Dendritic cell treated with granulocyte-macrophage colony-stimulating factor and Interleukin-4, amounts not matched to agents 40 ng/mL and 50 ng/mL, for 4 days (primary cell): ENCODE measurements around the gene DUSP6.

ENCODE experiments used
- H3K27ac Mint-ChIP-seq: one replicate; pipeline ENCODE4 v1.8.0; 2022; ENCODE audit warnings: mild to moderate bottlenecking, mixed read lengths
- H3K27me3 Mint-ChIP-seq: one replicate; pipeline ENCODE4 v1.8.0; 2022; ENCODE audit warnings: mild to moderate bottlenecking, mixed read lengths
- H3K36me3 Mint-ChIP-seq: one replicate; pipeline ENCODE4 v1.8.0; 2022; ENCODE audit warnings: low read depth, mixed read lengths
- H3K4me1 Mint-ChIP-seq: one replicate; pipeline ENCODE4 v1.8.0; 2022; ENCODE audit warnings: low read depth, mixed read lengths
- H3K4me3 Mint-ChIP-seq: one replicate; pipeline ENCODE4 v1.8.0; 2022; ENCODE audit warnings: mild to moderate bottlenecking, moderate library complexity, mixed read lengths
- H3K9me3 Mint-ChIP-seq: one replicate; pipeline ENCODE4 v1.8.0; 2022; ENCODE audit warnings: mixed read lengths
- intact Hi-C: fragments of 100-400 bp; cut with micrococcal nuclease; formaldehyde crosslinking; loops from one replicate; pipeline ENCODE4 v1.15.0; 2022

Gene DUSP6

DNA sequence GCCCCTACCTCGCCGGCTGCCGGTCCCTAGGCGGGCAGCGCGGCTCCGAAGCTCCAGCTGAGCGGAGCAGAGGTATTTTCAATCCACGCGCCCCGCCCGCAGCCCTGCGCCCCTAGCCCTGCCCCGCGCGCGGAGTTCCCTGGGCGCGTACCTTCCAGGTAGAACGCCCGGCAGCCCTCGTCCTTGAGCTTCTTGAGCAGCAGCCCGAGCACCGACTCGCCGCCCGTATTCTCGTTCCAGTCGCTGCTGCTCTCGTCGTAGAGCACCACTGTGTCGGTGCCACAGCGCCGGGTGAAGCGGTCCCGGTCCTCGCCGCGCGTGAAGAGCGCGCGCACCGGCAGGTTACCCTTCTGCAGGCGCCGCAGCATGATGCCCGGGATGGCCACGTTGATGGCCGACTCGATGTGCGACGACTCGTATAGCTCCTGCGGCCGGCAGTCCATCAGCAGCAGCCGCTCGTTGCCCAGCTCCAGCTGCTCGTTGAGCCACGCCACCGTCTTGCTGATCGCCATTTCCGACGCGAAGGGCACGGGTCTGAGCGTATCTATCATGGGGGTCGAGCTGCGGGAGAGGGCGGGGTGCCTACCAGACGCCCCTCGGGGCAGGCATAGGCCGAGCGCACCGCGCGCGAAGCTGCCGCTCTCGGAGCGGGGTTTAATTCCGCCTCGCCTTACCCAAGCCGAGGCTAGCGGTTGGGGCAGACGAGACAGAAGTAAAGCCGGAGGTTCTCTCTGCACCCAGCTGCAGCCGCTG, 636 bp downstream of the DUSP6 start:
- peaks cover 43% of the 10 kb centered on the region for H3K36me3 Mint-ChIP-seq
- peak overlapping the region; percentile 91 for H3K27ac Mint-ChIP-seq
- intact Hi-C loops, result loop anchor here (2.0 to 5.0 kb wide), 4 partner anchors 109 to 299 kb away; partner anchors contain the start of gene POC1B
- no peaks in the 10 kb centered on the region for H3K27me3 Mint-ChIP-seq
- peak overlapping the region; percentile 92 for H3K4me3 Mint-ChIP-seq
- H3K9me3 Mint-ChIP-seq, result no peaks in the 10 kb centered on the region
- H3K4me1 Mint-ChIP-seq, result peaks cover 65% of the 10 kb centered on the region

DNA sequence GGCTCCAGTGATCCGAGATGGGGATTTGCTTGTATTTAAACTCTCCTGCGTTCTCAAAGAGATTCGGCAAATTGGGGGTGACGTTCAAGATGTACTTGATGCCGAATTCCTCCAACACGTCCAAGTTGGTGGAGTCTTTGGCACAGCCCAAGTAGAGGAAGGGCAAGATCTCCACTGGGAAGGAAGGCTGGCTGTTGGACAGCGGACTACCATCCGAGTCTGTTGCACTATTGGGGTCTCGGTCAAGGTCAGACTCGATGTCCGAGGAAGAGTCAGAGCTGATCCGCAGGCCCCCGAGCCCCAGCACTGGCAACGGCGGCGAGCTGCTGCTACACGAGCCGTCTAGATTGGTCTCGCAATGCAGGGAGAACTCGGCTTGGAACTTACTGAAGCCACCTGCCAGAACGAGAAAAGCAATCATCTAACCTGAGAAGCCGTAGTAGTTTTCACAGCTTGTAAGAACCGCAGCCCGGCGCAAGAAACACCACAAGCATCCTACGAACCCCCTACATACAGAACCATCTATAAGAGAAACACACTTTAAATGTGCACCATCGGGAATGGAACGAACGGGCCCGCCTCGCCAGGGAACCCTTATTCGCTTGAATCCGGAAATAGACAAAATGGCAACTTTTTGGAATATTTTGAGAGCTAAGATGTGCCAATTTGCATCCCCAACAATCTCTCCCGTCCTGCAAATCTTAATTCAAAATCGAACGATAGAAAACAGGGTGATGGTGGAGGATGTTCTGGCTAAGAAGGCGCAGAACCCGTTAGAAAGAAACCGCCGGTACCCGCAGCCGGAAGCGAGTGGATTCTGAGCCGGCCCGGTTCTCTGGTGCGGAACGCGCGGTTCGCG, 1.4 kb downstream of the DUSP6 start:
- peak overlapping the region; percentile 91 for H3K27ac Mint-ChIP-seq
- intact Hi-C loops, result loop anchor here (5.0 kb wide), 2 partner anchors 176 to 299 kb away; partner anchors contain the start of gene POC1B
- H3K9me3 Mint-ChIP-seq, result no peaks in the 10 kb centered on the region

DNA sequence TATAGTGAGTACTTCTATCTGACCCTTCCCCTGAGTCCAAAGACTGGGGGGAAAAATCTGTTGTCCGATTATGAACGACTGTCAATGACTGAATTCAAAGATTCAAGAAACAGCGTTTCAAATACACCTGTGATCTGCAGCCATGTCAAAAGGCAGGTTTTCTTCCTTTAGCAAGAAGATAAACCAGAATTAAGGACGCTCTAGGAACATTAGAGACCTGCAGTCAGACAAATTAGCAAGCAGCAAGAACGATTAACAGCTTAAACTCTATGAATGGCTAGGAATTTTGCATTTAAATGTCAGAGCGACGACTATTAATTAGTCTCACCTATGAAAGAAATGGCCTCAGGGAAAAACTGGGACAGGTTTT, 2.1 kb downstream of the DUSP6 start:
- intact Hi-C loops, result loop anchor here (5.0 kb wide), 2 partner anchors 177 to 298 kb away; partner anchors contain the start of gene POC1B
- H3K36me3 Mint-ChIP-seq, result peaks cover 43% of the 10 kb centered on the region
- peaks cover 76% of the 10 kb centered on the region for H3K4me1 Mint-ChIP-seq
- H3K27ac Mint-ChIP-seq, result peak overlapping the region; percentile 91
- peak overlapping the region; percentile 92 for H3K4me3 Mint-ChIP-seq
- H3K9me3 Mint-ChIP-seq, result no peaks in the 10 kb centered on the region
- H3K27me3 Mint-ChIP-seq, result no peaks in the 10 kb centered on the region

More for the DNA sequence above, 1.4 kb downstream of the DUSP6 start:
- H3K4me3 Mint-ChIP-seq, result peak overlapping the region; percentile 92
- H3K27me3 Mint-ChIP-seq, result no peaks in the 10 kb centered on the region
- peaks cover 43% of the 10 kb centered on the region for H3K36me3 Mint-ChIP-seq
- H3K4me1 Mint-ChIP-seq, result peaks cover 73% of the 10 kb centered on the region

GRCh38 chr12:89349814-89350213, 2.5 kb downstream of the DUSP6 start:
- Mint-ChIP-seq H3K4me3 (peak overlapping the region; percentile 92), H3K27ac (peak overlapping the region; percentile 91), H3K4me1 (peaks cover 76% of the 10 kb centered on the region), H3K27me3 (no peaks in the 10 kb centered on the region), H3K36me3 (peaks cover 43% of the 10 kb centered on the region), H3K9me3 (no peaks in the 10 kb centered on the region)
- intact Hi-C loops, result loop anchor here (5.0 kb wide), 2 partner anchors 177 to 298 kb away; partner anchors contain the start of gene POC1B

DNA sequence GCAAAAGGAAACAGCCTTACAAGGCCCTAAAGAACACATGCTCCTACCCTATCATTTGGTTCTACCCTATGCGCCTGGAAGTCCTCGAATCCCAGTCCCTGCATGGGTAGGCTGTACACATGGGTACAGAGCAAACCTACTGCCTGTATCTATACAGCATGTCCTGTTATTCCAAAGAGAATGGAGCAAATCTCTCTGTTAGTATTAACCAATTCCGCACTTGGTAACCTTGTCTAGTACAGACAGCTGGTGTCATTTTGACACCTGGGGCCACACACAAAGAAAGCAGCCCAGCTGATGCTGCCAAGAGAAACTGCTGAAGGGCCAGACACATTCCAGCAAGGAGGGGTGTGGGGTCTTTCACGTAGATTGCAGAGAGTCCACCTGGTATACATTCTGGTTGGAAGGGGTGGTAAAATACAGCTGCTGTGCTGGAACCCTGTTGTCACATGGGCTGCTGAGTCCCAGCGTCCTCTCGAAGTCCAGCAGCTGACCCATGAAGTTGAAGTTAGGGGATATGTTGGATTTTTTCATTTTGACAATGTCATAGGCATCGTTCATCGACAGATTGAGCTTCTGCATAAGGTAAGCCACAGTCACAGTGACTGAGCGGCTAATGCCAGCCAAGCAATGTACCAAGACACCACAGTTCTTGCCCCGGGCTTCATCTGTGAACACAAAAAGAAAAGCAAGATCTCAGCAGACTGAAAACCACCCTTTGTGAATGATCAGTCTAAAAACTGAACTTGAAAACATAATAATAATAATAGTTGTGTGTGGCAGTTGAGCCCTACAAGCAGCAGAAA, 3.2 kb downstream of the DUSP6 start:
- H3K4me3 Mint-ChIP-seq, result peak overlapping the region; percentile 41
- H3K9me3 Mint-ChIP-seq, result no peaks in the 10 kb centered on the region
- peaks cover 3% of the 10 kb centered on the region for H3K27me3 Mint-ChIP-seq
- intact Hi-C loops, result no loop called here
- peaks cover 37% of the 10 kb centered on the region for H3K36me3 Mint-ChIP-seq
- peak overlapping the region; percentile 91 for H3K27ac Mint-ChIP-seq
- peaks cover 77% of the 10 kb centered on the region for H3K4me1 Mint-ChIP-seq

DNA sequence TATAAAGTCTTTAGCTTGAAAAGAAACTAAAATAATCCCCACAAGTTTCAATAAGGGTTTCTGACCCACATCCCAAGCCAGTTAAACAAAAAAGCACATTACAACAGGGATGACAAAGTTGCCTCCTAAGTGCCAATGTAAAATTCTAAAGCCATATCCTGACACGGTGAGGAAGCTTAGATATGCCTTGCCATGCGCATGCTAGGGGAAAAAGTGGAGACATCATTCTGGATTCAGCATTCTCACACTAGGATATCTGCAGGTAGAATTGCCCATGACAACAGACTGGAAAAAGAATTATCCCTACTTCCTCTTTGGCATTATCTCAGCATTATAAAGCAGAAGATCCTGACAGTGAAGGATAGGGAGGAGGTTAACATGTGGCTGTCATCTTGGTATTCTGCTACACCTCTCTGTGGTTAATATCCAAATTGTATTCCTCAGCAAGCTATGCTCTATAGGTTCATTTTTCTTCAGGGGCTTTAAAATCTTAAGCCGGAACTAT, 4.9 kb downstream of the DUSP6 start:
- peaks cover 30% of the 10 kb centered on the region for H3K36me3 Mint-ChIP-seq
- intact Hi-C loops, result loop anchor here (2.0 kb wide), 1 partner anchor 185 kb away; no protein-coding TSS in a partner anchor
- peak overlapping the region; percentile 93 for H3K27ac Mint-ChIP-seq
- peaks cover 4% of the 10 kb centered on the region for H3K27me3 Mint-ChIP-seq
- peaks cover 73% of the 10 kb centered on the region for H3K4me1 Mint-ChIP-seq
- peak overlapping the region; percentile 68 for H3K4me3 Mint-ChIP-seq
- no peaks in the 10 kb centered on the region for H3K9me3 Mint-ChIP-seq

DNA sequence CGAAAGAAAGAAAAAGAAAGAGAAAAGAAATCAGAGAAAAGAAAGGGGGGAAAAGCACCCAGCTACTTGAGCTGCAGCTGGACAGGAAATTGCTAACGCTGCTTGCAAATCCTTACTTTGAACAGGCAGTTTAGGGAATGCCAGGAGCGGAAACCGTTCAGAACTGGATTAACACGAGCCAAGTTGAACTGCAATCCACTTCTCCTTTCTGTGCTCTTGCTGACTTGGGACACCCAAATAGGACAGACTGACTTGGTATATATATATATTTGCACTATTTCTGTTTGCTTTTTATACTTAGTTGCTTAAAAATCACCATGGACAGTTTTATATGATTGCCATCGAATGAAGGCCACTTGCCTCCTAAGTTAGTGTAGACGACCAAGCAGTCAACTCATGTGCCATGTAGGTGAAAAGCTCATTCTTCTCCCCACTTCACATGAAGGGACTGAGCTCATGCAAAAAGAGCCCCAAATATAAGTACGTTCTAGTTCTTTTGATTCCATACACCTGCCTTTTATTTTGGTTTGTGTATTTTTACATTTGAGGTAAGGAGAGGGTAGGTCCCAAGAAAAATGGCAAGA, 5.5 kb downstream of the DUSP6 start:
- H3K9me3 Mint-ChIP-seq, result no peaks in the 10 kb centered on the region
- peaks cover 67% of the 10 kb centered on the region for H3K4me1 Mint-ChIP-seq
- peaks cover 26% of the 10 kb centered on the region for H3K36me3 Mint-ChIP-seq
- intact Hi-C loops, result loop anchor here (1.0 to 2.0 kb wide), 3 partner anchors 7 to 184 kb away; no protein-coding TSS in a partner anchor
- peak overlapping the region; percentile 93 for H3K27ac Mint-ChIP-seq
- H3K4me3 Mint-ChIP-seq, result peak overlapping the region; percentile 68
- H3K27me3 Mint-ChIP-seq, result peaks cover 4% of the 10 kb centered on the region

DNA sequence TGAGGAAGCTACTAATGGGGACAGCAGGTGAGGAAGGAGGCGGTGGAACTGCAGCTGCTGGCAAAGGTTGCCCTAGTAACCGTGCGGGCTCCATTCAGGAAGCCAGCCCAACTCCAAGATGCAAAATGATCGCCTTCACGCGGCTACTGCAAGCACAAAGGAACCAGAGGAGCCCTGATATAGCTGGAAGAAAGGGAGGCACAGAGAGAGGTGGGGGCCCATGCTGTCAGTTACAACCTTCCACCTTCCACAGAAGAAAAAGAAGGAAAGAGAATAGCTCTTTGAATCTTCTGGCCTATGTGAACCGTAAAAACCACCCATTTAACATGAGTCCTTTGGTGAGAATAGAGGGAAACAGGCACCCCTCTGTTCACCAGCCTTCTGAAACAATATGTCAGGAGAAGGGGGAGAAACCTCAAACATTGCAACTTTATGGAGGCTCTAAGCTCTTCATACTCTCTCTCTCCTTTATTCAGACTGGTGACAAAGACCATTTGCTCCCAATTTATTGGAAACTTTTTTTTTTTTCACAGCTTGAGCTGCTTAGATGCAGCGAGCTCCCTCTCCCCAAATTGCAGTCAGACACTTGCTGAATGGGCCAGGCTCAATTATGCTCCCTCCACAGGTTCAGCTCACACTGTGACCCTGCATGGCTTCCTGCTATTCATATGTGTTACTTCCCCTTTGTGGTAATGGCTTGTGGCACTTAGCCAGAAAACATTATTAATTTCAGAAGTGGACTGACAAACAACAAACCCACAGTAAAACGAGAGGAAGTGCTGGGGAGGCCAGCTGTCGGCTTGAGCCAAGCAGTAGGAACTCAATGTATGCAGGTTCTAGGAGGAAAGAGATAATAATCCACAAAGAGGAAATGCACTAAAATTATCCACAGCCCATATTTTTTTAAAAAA, 6.2 kb downstream of the DUSP6 start:
- Mint-ChIP-seq H3K4me1 (peaks cover 70% of the 10 kb centered on the region), H3K36me3 (peaks cover 18% of the 10 kb centered on the region), H3K9me3 (no peaks in the 10 kb centered on the region), H3K4me3 (peak overlapping the region; percentile 68), H3K27me3 (peaks cover 4% of the 10 kb centered on the region), H3K27ac (peak overlapping the region; percentile 93)
- intact Hi-C loops, result loop anchor here (1.0 to 2.0 kb wide), 3 partner anchors 8 to 183 kb away; no protein-coding TSS in a partner anchor

DNA sequence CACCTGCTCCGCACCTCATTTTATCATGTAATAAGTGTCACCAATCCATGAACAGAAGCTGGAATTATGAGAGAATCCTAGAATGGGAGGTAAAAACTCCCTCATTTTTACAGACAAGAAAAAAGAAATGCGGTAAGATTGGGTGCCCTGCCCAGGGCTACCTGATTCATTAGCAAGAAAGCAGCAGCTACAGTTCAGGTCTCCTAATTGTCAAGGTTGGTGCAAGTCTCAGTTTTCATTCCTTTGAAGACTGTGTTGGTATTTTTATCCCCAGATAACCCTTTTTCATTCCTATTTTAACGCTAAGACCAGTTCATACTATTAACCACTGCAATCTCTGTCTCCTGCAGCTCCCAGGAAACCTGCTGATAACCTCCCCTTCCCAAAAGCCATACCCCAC, 6.9 kb downstream of the DUSP6 start:
- H3K4me1 Mint-ChIP-seq, result peaks cover 68% of the 10 kb centered on the region
- no peaks in the 10 kb centered on the region for H3K9me3 Mint-ChIP-seq
- peak overlapping the region; percentile 93 for H3K27ac Mint-ChIP-seq
- H3K36me3 Mint-ChIP-seq, result peaks cover 11% of the 10 kb centered on the region
- intact Hi-C loops, result no loop called here
- H3K4me3 Mint-ChIP-seq, result no peak overlapping the region
- H3K27me3 Mint-ChIP-seq, result peaks cover 4% of the 10 kb centered on the region

DNA sequence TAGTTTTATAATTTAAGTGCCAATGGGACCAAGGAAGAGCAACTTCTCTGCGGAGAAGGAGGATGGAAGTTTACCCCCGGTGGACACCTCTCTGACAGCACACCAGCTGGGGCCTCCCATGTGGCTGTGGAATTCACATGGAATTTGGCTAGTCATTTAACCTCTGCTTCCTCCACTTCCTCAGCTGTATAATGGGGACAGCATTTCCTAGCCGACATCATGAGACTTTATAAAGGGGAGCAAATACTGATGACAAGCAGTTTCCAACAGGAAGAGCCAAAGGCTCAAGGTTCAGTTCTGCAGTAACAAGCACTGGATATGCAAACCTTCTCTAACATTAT, 7.5 kb downstream of the DUSP6 start:
- H3K36me3 Mint-ChIP-seq, result peaks cover 11% of the 10 kb centered on the region
- peaks cover 4% of the 10 kb centered on the region for H3K27me3 Mint-ChIP-seq
- peaks cover 64% of the 10 kb centered on the region for H3K4me1 Mint-ChIP-seq
- H3K9me3 Mint-ChIP-seq, result no peaks in the 10 kb centered on the region
- intact Hi-C loops, result no loop called here
- no peak overlapping the region for H3K4me3 Mint-ChIP-seq
- H3K27ac Mint-ChIP-seq, result peak overlapping the region; percentile 17

GRCh38 chr12:89344043-89344861, 8.0 kb downstream of the DUSP6 start:
- Mint-ChIP-seq H3K27ac (peak overlapping the region; percentile 17), H3K4me3 (no peak overlapping the region), H3K9me3 (no peaks in the 10 kb centered on the region), H3K36me3 (peaks cover 10% of the 10 kb centered on the region), H3K27me3 (peaks cover 7% of the 10 kb centered on the region), H3K4me1 (peaks cover 62% of the 10 kb centered on the region)
- intact Hi-C loops, result no loop called here

DNA sequence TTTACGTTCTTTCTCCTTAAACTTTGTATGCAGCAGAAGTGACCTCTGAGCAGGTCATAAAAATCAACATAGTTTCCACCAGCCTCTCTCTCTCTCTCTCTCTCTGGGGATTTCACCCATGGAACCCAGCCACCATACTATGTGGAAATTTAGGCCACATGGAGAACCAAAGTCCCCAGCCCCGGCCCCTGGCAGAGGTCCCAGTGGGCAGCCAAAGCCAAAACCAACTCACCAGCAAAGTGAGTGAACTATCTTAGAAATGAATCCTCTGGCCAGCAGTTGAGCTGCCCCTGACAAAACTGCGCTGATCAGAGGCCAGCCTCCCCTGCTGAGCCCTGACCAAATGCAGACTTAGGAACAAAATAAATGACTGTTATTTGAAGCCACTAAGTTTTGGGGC, 9.2 kb downstream of the DUSP6 start:
- H3K27me3 Mint-ChIP-seq, result peaks cover 7% of the 10 kb centered on the region
- no peak overlapping the region for H3K27ac Mint-ChIP-seq
- peaks cover 1% of the 10 kb centered on the region for H3K36me3 Mint-ChIP-seq
- H3K4me3 Mint-ChIP-seq, result no peak overlapping the region
- H3K9me3 Mint-ChIP-seq, result no peaks in the 10 kb centered on the region
- peaks cover 51% of the 10 kb centered on the region for H3K4me1 Mint-ChIP-seq
- intact Hi-C loops, result no loop called here
